HG02571 (cell line): Measurements from ENCODE around the gene ZBTB45.
A peak's percentile ranks its signal among the peaks of the same experiment; 100 is the strongest.

Experiments
- ATAC-seq: cut with Tn5 transposase; IDR thresholded peaks from one replicate; pipeline ENCODE4 v1.9.1; 2021; ENCODE audit warnings: mild to moderate bottlenecking, moderate library complexity; ENCODE audit not compliant: unreplicated experiment

Gene ZBTB45

GRCh38 chr19:58519355-58520256 lies at the start of gene ZBTB45:
TSS of gene ZBTB45 (minus strand) at chr19:58519810. CDS start at chr19:58517673, 2,137 bp downstream.
- ATAC-seq, result peak; percentile 70

GRCh38 chr19:58568453-58569130 lies 49.0 kb upstream of the ZBTB45 start:
- no peak for ATAC-seq

GRCh38 chr19:58566989-58567388 lies 47.4 kb upstream of the ZBTB45 start:
- ATAC-seq, result no peak

GRCh38 chr19:58563823-58564222 lies 44.2 kb upstream of the ZBTB45 start:
- ATAC-seq, result no peak

- no peak for ATAC-seq
Measured at GRCh38 chr19:58563034-58563573, 43.5 kb upstream of the ZBTB45 start.

GRCh38 chr19:58562122-58563033 lies 42.8 kb upstream of the ZBTB45 start:
- ATAC-seq, result no peak

- no peak for ATAC-seq
Measured at GRCh38 chr19:58561373-58562121, 41.9 kb upstream of the ZBTB45 start.

- no peak for ATAC-seq
Measured at GRCh38 chr19:58560921-58561320, 41.3 kb upstream of the ZBTB45 start.

- ATAC-seq, result no peak
Measured at GRCh38 chr19:58560007-58560887, 40.6 kb upstream of the ZBTB45 start.

- ATAC-seq, result peak; percentile 29
Measured at GRCh38 chr19:58559275-58560006, 39.8 kb upstream of the ZBTB45 start.

- ATAC-seq, result peak; percentile 46
Measured at GRCh38 chr19:58558623-58559274, 39.1 kb upstream of the ZBTB45 start.

- ATAC-seq, result no peak
Measured at GRCh38 chr19:58558066-58558622, 38.5 kb upstream of the ZBTB45 start, which contains the start of gene UBE2M. TSS of gene UBE2M (minus strand) at chr19:58558611. CDS start at chr19:58558381, 230 bp downstream.

GRCh38 chr19:58557221-58558065 lies 37.8 kb upstream of the ZBTB45 start:
- ATAC-seq, result no peak

GRCh38 chr19:58556622-58557220 lies 37.1 kb upstream of the ZBTB45 start:
- no peak for ATAC-seq

- ATAC-seq, result no peak
Measured at GRCh38 chr19:58555920-58556621, 36.5 kb upstream of the ZBTB45 start.
